BJ (cell line): Measurements from ENCODE around the gene IQCH. TPM values are rescaled to one million over a fixed set of nuclear protein-coding genes. Genes with fewer than 3 reads are reported as not detected.

Source experiments
- CTCF ChIA-PET: fragments of 350-600 bp; formaldehyde crosslinking; extraction: SDS; loops from one replicate; lab custom pipeline; 2021; ENCODE audit warnings: antibody characterized with exemption, inconsistent platforms; lab: Yijun Ruan, JAX
- POLR2A ChIA-PET: fragments of 300-600 bp; sonication (Branson Sonifier 250); formaldehyde crosslinking; extraction: SDS; loops from one replicate; lab custom pipeline; 2021; ENCODE audit warnings: antibody characterized with exemption; lab: Charles Lee
- DNase-seq: peaks from one replicate; pipeline ENCODE4 v3.0.0-alpha.2; 2011; ENCODE audit warnings: low read depth
- H3K27me3 ChIP-seq: 2 replicates; pipeline ENCODE4 v1.6.0; 2011; ENCODE audit warnings: low read length; ENCODE audit not compliant: control insufficient read depth, insufficient read depth
- H3K36me3 ChIP-seq: 2 replicates; pipeline ENCODE4 v1.5.1; 2011; ENCODE audit warnings: low read length; ENCODE audit not compliant: control insufficient read depth, insufficient read depth
- H3K4me3 ChIP-seq: 2 replicates; pipeline ENCODE4 v1.5.1; 2011; ENCODE audit warnings: low read depth, mild to moderate bottlenecking, control low read depth, low read length
- polyA plus RNA-seq: library from polyadenylated mRNA; depleted of rRNA; stranded (reverse); fragments of >200 nt; gene quantifications from 2 replicates; pipeline ENCODE4 v1.2.3, GENCODE V29; 2011
- TF ChIP-seq, protein P1 (sequence below): IDR thresholded peaks from 2 replicates; pipeline ENCODE4 v1.5.1; 2011; ENCODE audit warnings: low read depth, mild to moderate bottlenecking, control low read depth, inconsistent platforms, low read length, moderate library complexity; ENCODE audit not compliant: insufficient read depth

The IQCH gene
- polyA plus RNA-seq, 1 experiment: 0.82 TPM

GRCh38 chr15:67480741-67481140, 226.2 kb downstream of the IQCH start:
- ChIA-PET CTCF (no interaction called here), POLR2A (no interaction called here)
- H3K4me3 ChIP-seq: no peak overlapping the region
- no peaks in the 10 kb centered on the region for H3K36me3 ChIP-seq
- no peaks in the 10 kb centered on the region for H3K27me3 ChIP-seq
- TF ChIP-seq, protein P1, sequence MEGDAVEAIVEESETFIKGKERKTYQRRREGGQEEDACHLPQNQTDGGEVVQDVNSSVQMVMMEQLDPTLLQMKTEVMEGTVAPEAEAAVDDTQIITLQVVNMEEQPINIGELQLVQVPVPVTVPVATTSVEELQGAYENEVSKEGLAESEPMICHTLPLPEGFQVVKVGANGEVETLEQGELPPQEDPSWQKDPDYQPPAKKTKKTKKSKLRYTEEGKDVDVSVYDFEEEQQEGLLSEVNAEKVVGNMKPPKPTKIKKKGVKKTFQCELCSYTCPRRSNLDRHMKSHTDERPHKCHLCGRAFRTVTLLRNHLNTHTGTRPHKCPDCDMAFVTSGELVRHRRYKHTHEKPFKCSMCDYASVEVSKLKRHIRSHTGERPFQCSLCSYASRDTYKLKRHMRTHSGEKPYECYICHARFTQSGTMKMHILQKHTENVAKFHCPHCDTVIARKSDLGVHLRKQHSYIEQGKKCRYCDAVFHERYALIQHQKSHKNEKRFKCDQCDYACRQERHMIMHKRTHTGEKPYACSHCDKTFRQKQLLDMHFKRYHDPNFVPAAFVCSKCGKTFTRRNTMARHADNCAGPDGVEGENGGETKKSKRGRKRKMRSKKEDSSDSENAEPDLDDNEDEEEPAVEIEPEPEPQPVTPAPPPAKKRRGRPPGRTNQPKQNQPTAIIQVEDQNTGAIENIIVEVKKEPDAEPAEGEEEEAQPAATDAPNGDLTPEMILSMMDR: no peak
- DNase-seq: peak; percentile 37

DNA sequence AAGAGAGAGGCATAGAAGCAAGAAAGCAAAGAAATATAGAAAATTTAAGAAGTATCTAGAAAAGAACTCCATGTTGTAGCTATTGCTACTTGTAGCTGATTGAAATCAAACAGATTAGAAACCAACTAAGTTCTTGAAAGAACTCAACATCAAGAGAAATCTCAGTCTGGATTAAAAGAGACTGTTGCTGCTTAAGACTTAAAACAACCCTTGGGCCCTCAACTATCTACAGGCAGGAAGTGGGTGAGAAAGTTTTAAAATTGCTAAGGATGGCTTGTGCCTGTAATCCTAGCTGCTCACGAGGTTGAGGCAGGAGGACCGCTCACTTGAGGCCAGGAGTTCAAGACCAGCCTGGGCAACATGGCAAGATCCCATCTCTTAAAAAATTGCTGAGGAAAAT, 227.1 kb downstream of the IQCH start:
- H3K4me3 ChIP-seq: no peak overlapping the region
- TF ChIP-seq, protein P1: no peak
- H3K27me3 ChIP-seq: no peaks in the 10 kb centered on the region
- no peaks in the 10 kb centered on the region for H3K36me3 ChIP-seq
- no peak for DNase-seq
- CTCF ChIA-PET: no interaction called here
- POLR2A ChIA-PET: no interaction called here

- Histone ChIP-seq H3K36me3 (no peaks in the 10 kb centered on the region), H3K4me3 (no peak overlapping the region), H3K27me3 (no peaks in the 10 kb centered on the region; the same call in 1 of the 2 replicates)
- ChIA-PET CTCF (interaction anchor here (1.1 kb wide), 1 partner anchor 39 kb away, joined by 4 read pairs; no protein-coding TSS in a partner anchor), POLR2A (interaction anchor here (0.6 kb wide), 1 partner anchor 11 kb away, joined by 9 read pairs; no protein-coding TSS in a partner anchor)
- no peak for DNase-seq
- TF ChIP-seq, protein P1: no peak
Measured at GRCh38 chr15:67495585-67495984, 241.0 kb downstream of the IQCH start.

DNA sequence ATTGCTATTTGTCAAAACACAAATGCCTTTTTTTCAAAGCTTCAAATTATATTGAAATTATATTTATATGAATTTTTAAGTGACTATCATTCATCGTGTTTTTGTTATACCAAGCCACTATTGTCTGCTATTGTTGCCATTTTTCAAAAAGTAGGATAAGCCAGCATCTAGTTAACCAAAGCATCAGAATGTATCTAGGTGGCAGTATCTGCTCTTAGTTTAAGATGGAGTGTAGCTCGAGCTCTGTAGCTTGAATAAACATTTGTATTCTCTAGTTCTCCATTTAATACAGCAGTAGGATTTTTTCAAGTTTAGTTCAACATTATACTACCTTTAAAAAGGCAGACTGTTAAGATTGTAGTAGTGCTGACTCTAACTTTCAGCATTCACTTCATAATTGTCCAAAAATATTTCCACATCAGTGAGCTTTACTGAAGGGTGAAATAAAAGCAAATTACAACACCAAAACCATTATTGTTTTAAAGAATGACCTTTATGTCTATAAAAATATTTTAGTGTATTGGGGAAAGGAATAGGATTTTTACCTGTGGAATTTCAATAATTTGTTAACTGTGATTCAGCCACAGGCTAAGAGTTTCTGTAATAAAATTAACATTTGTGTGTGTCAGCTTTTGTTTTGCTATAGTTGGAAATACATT, 246.7 kb downstream of the IQCH start:
- ChIA-PET CTCF (interaction anchor here (0.8 to 3.6 kb wide), 6 partner anchors 13 to 335 kb away, joined by 3 to 15 read pairs (median 4); no protein-coding TSS in a partner anchor), POLR2A (interaction anchor here (0.7 kb wide), 1 partner anchor 459 kb away, joined by 4 read pairs; no protein-coding TSS in a partner anchor)
- no peaks in the 10 kb centered on the region for H3K27me3 ChIP-seq
- no peaks in the 10 kb centered on the region for H3K36me3 ChIP-seq
- no peak overlapping the region for H3K4me3 ChIP-seq
- no peak for DNase-seq
- TF ChIP-seq, protein P1: peak; percentile 49

GRCh38 chr15:67501836-67502461, 247.4 kb downstream of the IQCH start:
- no peak for DNase-seq
- Histone ChIP-seq H3K27me3 (no peaks in the 10 kb centered on the region), H3K4me3 (no peak overlapping the region), H3K36me3 (no peaks in the 10 kb centered on the region)
- TF ChIP-seq, protein P1: no peak
- ChIA-PET CTCF (interaction anchor here (0.8 to 3.6 kb wide), 5 partner anchors 11 to 334 kb away, joined by 3 to 15 read pairs (median 4); partner anchors contain the start of gene MAP2K5), POLR2A (interaction anchor here (0.7 kb wide), 1 partner anchor 460 kb away, joined by 4 read pairs; no protein-coding TSS in a partner anchor)
